NB4 (cell line): ENCODE measurements around the gene MEPCE.

Experiments used
- DNase-seq: peaks from one replicate; pipeline ENCODE4 v3.0.0; 2010; ENCODE audit warnings: low read depth
- H3K4me3 ChIP-seq: one replicate; pipeline ENCODE4 v1.5.1; 2011; ENCODE audit warnings: mild to moderate bottlenecking, low read depth, low read length, moderate library complexity
- CTCF ChIP-seq: IDR thresholded peaks from one replicate; pipeline ENCODE4 v1.5.1; 2012; ENCODE audit warnings: low read depth, low read length
- MYC ChIP-seq: IDR thresholded peaks from 2 replicates; pipeline ENCODE4 v1.6.1; 2011; ENCODE audit warnings: low read depth, low read length
- POLR2A ChIP-seq: IDR thresholded peaks from 2 replicates; pipeline ENCODE4 v1.6.1; 2011; ENCODE audit warnings: mild to moderate bottlenecking; ENCODE audit not compliant: insufficient read length; ENCODE audit errors: extremely low read depth
- TF ChIP-seq, protein P1 (sequence below): IDR thresholded peaks from 2 replicates; pipeline ENCODE4 v1.6.1; 2011; ENCODE audit warnings: low read depth, low read length

Gene MEPCE

DNA sequence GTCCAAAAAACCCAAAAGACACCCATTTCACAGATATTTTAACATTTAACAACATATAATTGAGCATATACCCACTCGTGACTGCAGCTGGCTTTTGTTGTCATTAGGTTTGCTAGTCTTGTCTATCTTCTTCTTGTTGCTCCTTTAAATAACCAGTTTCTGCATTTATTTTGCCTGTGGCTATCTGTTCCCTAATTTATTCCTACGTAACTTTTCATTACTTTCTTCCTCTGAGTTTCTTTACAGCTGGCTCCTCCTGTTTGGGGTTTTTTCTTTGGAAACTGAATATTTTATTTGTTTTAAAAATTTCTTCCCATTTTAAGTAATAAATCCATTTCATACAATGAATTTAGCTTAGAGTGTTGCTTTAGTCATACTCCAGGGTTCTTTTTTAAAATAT is 41.9 kb upstream of the MEPCE start:
- H3K4me3 ChIP-seq = no peak overlapping the region
- DNase-seq = no peak
- no peak for TF ChIP-seq CTCF

DNA sequence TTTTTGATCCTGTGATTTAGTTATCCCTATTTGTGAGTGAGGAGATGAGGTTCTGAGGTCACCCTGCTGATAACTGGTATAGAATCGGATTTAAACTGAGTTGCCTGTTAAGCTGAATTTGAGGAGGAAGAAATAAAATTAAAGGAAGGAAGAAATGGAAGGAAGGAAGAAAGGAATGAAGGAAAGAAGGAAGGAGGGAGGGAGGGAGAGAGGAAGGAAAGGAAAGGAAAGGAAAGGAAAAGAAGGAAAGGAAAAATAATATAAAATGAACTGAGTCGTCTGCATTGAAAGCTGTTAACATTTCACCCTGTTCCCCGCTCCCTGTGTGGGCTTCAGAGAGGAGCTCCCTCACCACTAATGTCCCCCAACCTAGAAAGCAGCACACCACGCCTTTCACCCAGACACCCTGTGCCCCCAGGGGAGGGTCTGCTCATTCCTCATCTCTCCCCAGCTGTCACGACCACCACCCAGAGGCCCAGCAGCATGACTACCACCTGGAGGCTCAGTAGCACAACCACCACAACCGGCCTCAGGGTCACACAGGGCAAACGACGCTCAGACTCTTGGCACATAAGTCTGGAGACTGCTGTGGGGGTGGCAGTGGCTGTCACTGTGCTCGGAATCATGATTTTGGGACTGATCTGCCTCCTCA is 40.1 kb upstream of the MEPCE start:
- no peak for TF ChIP-seq CTCF
- no peak for TF ChIP-seq POLR2A
- no peak for TF ChIP-seq MYC
- TF ChIP-seq, protein P1, sequence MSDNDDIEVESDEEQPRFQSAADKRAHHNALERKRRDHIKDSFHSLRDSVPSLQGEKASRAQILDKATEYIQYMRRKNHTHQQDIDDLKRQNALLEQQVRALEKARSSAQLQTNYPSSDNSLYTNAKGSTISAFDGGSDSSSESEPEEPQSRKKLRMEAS = no peak; the same call in 1 of the 2 replicates
- no peak overlapping the region for H3K4me3 ChIP-seq
- peak; percentile 53 for DNase-seq

DNA sequence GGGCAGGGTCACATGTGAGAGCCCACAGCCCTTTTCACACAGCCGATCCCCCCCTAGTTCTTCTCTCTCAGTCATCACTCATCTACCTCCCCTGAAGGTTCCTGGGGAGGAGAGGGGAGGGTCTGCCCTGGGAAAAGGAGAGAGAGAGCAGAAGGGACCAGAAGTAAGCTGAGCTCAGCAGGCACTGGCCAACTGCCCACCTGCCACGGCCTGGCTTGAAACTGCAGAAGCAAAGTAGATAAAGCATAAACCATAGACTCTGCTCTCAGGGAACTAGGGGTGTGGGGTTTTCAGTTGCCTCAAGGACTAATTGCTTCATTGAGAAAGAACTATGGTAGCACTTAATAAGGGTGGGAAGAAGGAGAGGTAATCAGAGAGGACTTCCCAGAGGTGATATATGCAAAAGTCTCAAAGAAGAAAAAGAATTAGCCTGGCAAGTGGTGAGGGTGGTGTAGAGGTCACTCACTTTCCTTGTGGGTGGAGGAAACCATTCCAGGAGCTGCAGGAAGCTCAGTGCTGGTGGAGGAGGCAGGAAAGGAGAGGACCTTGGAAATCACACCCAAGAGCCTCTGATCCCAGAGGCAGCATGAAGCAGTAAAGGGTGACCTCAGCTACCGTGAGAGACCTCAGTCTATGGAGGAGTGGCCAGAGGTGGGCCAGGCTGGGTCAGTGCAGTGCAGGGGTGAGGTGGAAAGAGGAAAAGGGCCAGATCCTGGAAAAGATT is 39.2 kb upstream of the MEPCE start:
- DNase-seq = no peak
- H3K4me3 ChIP-seq = no peak overlapping the region

DNA sequence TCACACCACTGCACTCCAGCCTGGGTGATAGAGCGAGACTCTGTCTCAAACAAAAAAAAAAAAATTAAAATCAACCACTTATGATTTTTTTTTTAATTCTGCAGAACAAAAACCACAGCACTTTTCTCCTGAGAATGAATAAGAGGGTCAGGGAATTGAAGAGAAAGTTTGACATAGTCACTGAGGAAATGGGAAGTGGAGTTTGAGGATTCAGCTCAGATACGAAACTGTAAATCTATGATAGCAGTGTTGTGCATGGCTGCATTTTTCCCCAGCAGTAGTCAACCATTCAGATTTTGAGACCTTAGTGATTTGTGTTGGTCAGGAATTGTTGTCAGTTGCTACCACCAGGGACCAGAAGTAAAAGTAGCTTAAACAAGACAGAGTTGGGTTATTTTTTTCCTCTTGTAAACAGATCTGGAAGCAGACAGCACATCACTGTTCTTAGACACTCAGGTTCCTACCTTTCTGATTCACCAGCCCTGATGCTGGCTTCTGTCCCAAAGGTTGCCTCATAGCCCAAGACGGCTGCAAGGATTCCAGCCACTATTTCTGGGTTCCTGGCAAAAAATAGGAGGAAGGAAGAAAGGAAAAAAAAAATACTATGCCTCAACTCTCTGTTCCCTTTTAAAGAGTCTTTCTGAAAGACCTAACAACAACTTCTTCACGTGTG is 36.3 kb upstream of the MEPCE start:
- no peak overlapping the region for H3K4me3 ChIP-seq
- TF ChIP-seq MYC (no peak), POLR2A (no peak), CTCF (no peak)
- TF ChIP-seq, protein P1 = no peak
- DNase-seq = no peak

More for the DNA sequence above, 39.2 kb upstream of the MEPCE start:
- TF ChIP-seq POLR2A (no peak), CTCF (no peak), MYC (no peak)
- TF ChIP-seq, protein P1 = no peak

- DNase-seq = no peak
- TF ChIP-seq CTCF = no peak
- no peak overlapping the region for H3K4me3 ChIP-seq
Measured at GRCh38 chr7:100394077-100394476, 35.6 kb upstream of the MEPCE start.

DNA sequence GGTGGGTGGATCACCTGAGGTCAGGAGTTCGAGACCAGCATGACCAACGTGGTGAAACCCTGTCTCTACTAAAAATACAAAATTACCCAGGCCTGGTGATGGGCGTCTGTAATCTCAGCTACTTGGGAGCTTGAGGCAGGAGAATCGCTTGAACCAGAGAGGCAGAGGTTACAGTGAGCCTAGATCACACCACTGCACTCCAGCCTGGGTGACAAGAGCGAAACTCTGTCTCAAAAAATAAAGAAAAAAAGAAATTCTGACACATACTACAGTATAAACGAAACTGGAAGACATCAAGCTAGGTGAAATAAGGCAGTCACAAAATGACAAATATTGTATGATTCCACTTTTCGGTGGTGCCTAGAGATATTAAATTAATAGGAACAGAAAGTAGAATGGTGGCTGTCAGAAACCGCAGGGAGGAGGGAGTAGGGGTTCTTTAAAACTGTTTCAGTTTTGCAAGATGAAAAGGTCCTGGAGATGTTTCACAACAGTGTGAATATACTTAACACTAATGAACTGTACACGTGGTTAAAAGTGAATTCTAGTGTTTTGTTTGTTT is 33.1 kb upstream of the MEPCE start:
- DNase-seq = peak; percentile 93
- TF ChIP-seq CTCF = no peak
- TF ChIP-seq, protein P1 = peak; percentile 95
- TF ChIP-seq MYC = peak; percentile 87; the same call in 1 of the 2 replicates
- H3K4me3 ChIP-seq = peak overlapping the region; percentile 1
